Skeletal muscle cell (primary cell): ENCODE measurements around the gene NMRK1.
A peak's percentile ranks its signal among the peaks of the same experiment; 100 is the strongest.

Experiments used
- DNase-seq: peaks from one replicate; pipeline ENCODE4 v3.0.0-alpha.2; 2010; ENCODE audit warnings: low read depth
- H3K4me3 ChIP-seq: 2 replicates; pipeline ENCODE4 v1.5.1; 2011; ENCODE audit warnings: low read depth, mild to moderate bottlenecking, control low read depth, low read length, moderate library complexity

The NMRK1 gene

DNA sequence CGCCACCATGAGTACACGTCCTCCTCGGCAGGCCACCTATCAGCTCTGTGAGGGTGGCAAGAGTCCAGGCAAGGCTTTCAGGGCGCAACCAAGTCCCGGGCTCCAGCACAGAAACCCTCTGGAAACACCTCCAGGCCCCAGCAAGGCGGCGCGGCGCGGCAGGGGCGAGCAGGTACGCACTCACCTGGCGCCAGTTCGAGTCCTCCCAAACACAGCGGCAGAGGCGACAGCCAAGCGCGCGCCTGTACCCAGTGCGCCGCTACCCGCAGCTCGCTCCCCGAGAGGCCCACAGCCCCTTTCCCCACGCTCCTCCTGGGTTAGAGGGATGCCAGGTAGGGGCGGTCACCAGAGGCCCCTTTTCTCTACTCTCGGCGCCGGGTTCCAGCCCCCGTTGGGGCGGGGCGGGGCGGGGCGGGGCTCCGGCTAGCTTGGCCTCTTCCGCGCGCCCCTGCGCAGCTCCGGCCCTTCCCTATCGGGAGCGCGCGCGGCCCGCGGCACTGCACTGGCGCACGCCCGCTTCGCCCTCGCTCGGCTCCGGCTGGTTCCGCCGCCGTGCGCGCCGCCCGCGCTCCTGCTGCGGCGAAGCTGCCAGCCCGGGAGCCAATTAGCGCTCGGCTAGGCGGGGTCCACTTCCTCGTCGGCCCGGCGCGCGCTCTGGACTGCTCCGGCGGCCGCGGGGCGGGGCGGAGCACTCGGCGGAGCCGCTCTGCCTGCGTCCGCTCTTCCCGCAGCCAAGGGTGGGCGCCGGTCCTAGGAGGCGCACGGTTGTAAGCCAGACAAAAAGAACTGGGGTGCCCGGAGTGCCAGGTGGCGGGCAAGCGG lies at the start of gene NMRK1, which contains the start of gene OSTF1:
TSS of gene NMRK1 (minus strand) at position 332 of the 822 bp plus-strand sequence. CDS start 5,040 bp downstream, outside the sequence.
TSS of gene OSTF1 (plus strand) at position 691 of the 822 bp plus-strand sequence. CDS start 179 bp downstream, outside the sequence.
- H3K4me3 ChIP-seq, result peak within 1 kb of the TSS; percentile 94
- peak; percentile 89 for DNase-seq

- no peak for DNase-seq
- no peak overlapping the region for H3K4me3 ChIP-seq
Measured at GRCh38 chr9:75134495-75134894, 46.5 kb upstream of the NMRK1 start.

- no peak overlapping the region for H3K4me3 ChIP-seq
Measured at GRCh38 chr9:75133396-75133795, 45.4 kb upstream of the NMRK1 start.

DNA sequence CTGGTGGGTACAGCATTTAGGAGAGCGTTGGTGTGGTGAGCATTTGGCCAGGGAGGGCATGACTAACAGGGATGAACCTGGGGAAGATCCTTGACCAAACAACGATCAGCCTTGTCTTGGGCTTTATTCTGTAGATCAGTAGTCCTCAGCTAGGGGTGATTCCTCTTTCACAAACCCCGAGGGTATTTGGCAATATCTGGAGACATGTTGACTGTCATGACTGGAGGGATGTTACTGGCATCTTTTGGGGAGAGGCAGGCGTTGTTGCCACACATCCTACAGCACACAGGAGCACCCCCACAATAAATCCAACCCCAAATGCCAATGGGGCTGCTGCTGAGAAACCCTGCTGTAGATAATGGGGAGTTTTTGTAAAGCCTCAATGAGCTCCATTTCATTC lies 44.3 kb upstream of the NMRK1 start:
- H3K4me3 ChIP-seq, result no peak overlapping the region
- DNase-seq, result no peak

More at GRCh38 chr9:75133396-75133795, 45.4 kb upstream of the NMRK1 start:
- DNase-seq, result no peak

DNA sequence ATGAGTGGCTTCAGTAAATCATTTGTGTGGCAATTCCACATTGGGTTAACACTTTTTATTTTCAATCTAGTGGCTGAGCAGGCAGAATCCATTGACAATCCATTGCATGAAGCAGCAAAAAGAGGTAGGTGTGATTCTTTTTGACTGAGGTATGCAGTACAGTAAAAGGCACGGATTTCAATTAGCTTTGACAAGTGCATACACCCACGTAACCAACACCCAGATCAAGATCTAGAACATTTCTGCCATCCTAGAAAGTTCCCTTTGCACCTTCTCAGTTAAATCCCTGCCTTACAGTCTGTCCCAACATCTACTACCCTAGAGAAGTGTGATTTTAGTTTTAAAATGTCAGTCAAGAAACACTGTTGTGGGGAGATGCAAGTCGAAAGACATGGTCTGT lies 43.7 kb upstream of the NMRK1 start:
- DNase-seq, result no peak
- H3K4me3 ChIP-seq, result no peak overlapping the region

GRCh38 chr9:75130621-75131230 lies 42.8 kb upstream of the NMRK1 start:
- no peak overlapping the region for H3K4me3 ChIP-seq
- no peak for DNase-seq

DNA sequence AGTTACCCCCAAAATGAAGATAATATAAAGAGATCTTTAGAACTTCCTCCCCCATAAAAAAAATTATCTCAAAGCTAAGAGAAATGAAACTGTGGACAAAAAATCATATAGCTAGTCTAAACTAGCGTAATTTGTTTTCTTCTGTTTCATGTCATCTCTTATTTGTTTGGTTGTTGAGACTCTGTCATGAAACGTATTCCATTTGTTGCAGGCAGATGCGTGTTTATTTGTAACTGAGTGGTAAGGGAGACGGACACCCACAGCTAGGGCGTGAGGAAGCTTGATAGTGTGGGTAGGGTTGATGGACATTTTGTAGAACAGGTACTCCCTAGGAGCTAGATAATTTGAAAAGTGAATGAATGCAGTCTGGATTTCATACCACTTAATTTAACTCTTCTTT lies 42.2 kb upstream of the NMRK1 start:
- DNase-seq, result no peak
- no peak overlapping the region for H3K4me3 ChIP-seq

- no peak overlapping the region for H3K4me3 ChIP-seq
- DNase-seq, result no peak
Measured at GRCh38 chr9:75128535-75128934, 40.6 kb upstream of the NMRK1 start.

- H3K4me3 ChIP-seq, result no peak overlapping the region
- no peak for DNase-seq
Measured at GRCh38 chr9:75123696-75124095, 35.7 kb upstream of the NMRK1 start.

- no peak overlapping the region for H3K4me3 ChIP-seq
- no peak for DNase-seq
Measured at GRCh38 chr9:75121914-75122558, 34.1 kb upstream of the NMRK1 start.

GRCh38 chr9:75120686-75121085 lies 32.7 kb upstream of the NMRK1 start:
- no peak overlapping the region for H3K4me3 ChIP-seq
- no peak for DNase-seq

GRCh38 chr9:75117564-75117963 lies 29.6 kb upstream of the NMRK1 start:
- DNase-seq, result no peak

DNA sequence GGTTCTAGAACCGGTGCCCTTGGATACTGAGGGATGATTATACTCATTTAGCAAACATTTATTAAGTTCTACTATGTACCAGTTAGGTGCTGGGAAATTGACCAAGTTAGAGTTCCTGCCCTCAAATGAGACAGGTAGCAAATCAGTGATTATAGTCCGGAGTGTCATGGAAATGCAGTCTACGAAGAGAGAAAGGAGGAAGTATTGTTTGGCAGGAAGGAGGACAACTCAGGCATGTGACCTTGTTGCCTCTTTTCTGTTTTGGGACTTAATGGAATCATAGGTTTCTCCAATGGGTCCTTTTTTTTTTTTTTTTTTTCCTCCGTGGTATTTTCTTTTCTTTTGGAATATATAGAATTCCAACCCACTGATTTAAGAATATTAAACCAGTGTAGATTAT lies 28.4 kb upstream of the NMRK1 start:
- DNase-seq, result no peak
- no peak overlapping the region for H3K4me3 ChIP-seq

More at GRCh38 chr9:75117564-75117963, 29.6 kb upstream of the NMRK1 start:
- no peak overlapping the region for H3K4me3 ChIP-seq

- no peak overlapping the region for H3K4me3 ChIP-seq
- DNase-seq, result no peak
Measured at GRCh38 chr9:75112789-75113188, 24.8 kb upstream of the NMRK1 start.

DNA sequence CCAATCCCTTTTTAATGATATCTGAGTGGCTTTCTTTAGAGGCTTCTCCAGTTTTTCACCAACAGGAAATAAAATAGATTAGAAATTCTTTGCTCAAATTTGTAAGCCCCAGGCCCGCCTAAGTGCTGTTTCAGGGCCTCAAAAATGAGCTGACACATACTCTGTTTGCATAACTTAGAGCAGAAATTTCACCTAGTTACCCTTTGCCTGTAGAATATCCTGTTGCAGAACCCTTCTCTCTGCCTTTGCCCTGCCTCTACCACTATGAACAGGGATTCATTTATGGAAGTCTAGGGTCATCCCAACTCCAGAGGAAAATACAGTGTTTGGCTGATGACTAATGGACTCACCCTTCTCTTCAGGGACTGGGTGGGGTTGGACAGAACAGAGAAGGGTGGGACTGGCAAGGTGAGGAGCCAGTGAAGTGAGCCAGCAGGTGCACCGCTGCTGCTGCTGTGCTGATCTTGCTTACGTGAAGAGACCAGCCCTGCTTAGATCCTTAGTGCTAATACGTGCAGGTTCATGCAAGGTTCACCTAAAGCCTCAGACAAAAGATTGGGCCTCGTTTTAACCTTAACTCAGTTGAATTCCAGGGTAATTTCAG lies 23.2 kb upstream of the NMRK1 start:
- H3K4me3 ChIP-seq, result no peak overlapping the region
- no peak for DNase-seq

GRCh38 chr9:75109210-75109839 lies 21.4 kb upstream of the NMRK1 start:
- H3K4me3 ChIP-seq, result no peak overlapping the region
- no peak for DNase-seq

- no peak overlapping the region for H3K4me3 ChIP-seq
- DNase-seq, result no peak
Measured at GRCh38 chr9:75108571-75108970, 20.6 kb upstream of the NMRK1 start.

DNA sequence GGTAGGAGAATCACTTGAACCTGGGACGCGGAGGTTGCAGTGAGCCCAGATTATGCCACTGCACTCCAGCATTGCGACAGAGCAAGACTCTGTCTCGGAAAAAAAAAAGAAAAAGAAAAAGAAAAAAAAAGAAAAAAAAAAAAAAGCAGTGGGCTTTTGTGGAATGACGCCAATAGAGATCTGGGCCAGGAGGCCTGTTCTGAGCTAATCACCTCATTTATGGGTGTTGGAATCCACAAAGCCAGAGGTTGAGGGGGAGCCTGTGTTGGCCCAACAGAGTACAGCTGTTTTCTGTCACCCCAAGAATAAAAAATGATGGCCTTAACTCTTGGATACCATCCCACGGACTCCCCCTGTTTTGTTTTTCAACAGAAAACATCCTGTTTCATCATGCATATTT lies 18.9 kb upstream of the NMRK1 start:
- DNase-seq, result no peak
- H3K4me3 ChIP-seq, result no peak overlapping the region

- DNase-seq, result no peak
- H3K4me3 ChIP-seq, result no peak overlapping the region
Measured at GRCh38 chr9:75105841-75106240, 17.9 kb upstream of the NMRK1 start.
